ENCODE data around the gene MMP15.

MMP15 gene

GRCh38 chr16:58037365-58038057 lies 12.0 kb downstream of the MMP15 start:
- DNase-seq = no peak

GRCh38 chr16:58038219-58038641 lies 12.7 kb downstream of the MMP15 start:
- peak; percentile 27 for DNase-seq

GRCh38 chr16:58039829-58040495 lies 14.4 kb downstream of the MMP15 start:
- peak; percentile 31 for DNase-seq

- DNase-seq = no peak
Observed at GRCh38 chr16:58040496-58040846, 14.9 kb downstream of the MMP15 start.

GRCh38 chr16:58040945-58041627 lies 15.5 kb downstream of the MMP15 start:
- DNase-seq = peak; percentile 56

- peak; percentile 20 for DNase-seq
Observed at GRCh38 chr16:58041628-58041955, 16.0 kb downstream of the MMP15 start.

GRCh38 chr16:58042001-58042885 lies 16.7 kb downstream of the MMP15 start:
- peak; percentile 48 for DNase-seq

- peak; percentile 53 for DNase-seq
Observed at GRCh38 chr16:58042886-58043515, 17.4 kb downstream of the MMP15 start.

- DNase-seq = peak; percentile 46
Observed at GRCh38 chr16:58043571-58044155, 18.1 kb downstream of the MMP15 start.

GRCh38 chr16:58044266-58045019 lies 18.9 kb downstream of the MMP15 start:
- DNase-seq = peak; percentile 42

GRCh38 chr16:58045096-58045495 lies 19.5 kb downstream of the MMP15 start:
- DNase-seq = peak; percentile 28

GRCh38 chr16:58046054-58046881 lies 20.7 kb downstream of the MMP15 start:
- peak; percentile 28 for DNase-seq

GRCh38 chr16:58046936-58047335 lies 21.4 kb downstream of the MMP15 start:
- peak; percentile 26 for DNase-seq

- DNase-seq = peak; percentile 43
Observed at GRCh38 chr16:58047557-58048348, 22.2 kb downstream of the MMP15 start.

GRCh38 chr16:58048494-58049231 lies 23.1 kb downstream of the MMP15 start:
- no peak for DNase-seq

GRCh38 chr16:58049232-58050185 lies 24.0 kb downstream of the MMP15 start:
- DNase-seq = no peak

- no peak for DNase-seq
Observed at GRCh38 chr16:58051296-58051695, 25.7 kb downstream of the MMP15 start.
